Measurements from ENCODE around the gene UFM1.

The UFM1 gene

DNA sequence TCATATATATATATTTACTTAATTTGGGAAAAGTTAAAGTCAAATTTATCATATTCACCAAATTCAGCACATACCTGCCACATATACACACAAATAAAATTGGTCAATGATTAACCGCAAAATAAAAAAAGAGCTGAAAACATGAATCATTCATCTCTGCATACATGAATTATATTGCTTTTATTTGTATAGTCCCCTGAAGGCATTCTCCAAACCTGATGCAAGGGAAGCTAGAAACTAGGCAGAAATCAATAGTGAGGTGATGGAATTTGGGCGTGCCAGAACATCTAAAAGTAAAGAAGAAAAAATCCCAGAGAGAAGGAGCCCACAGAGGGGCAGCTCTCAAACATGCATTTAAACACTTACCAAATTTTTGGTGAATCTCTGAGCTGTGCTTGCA is 60.1 kb downstream of the UFM1 start:
- no peak overlapping the region for H3K4me3 ChIP-seq (ENCODE audit: low read depth, low read length)
- TF ChIP-seq, protein P1, sequence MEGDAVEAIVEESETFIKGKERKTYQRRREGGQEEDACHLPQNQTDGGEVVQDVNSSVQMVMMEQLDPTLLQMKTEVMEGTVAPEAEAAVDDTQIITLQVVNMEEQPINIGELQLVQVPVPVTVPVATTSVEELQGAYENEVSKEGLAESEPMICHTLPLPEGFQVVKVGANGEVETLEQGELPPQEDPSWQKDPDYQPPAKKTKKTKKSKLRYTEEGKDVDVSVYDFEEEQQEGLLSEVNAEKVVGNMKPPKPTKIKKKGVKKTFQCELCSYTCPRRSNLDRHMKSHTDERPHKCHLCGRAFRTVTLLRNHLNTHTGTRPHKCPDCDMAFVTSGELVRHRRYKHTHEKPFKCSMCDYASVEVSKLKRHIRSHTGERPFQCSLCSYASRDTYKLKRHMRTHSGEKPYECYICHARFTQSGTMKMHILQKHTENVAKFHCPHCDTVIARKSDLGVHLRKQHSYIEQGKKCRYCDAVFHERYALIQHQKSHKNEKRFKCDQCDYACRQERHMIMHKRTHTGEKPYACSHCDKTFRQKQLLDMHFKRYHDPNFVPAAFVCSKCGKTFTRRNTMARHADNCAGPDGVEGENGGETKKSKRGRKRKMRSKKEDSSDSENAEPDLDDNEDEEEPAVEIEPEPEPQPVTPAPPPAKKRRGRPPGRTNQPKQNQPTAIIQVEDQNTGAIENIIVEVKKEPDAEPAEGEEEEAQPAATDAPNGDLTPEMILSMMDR (IDR thresholded peaks at IDR 0.05; ENCODE audit: control insufficient read depth, extremely low read depth, insufficient read depth): no peak

DNA sequence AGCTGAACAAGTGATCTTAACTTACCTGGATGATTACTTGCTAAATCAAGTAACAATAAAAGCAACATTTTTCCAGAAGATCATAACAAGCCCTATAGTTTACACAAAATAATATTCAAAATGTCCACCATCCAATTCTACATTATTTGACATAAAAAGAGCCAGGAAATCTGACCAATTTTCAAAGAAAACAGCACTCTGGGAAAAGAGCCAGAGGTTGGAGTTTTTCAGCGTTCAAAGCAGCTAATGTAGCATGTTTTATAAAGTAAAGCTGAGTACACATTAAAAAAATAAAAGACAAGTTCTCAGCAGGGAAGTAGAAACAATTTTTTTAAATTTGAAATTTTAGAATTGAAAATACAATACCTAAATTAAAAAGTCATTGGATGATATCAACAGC is 62.6 kb downstream of the UFM1 start:
- no peak for DNase-seq (ENCODE audit: low read depth)
- H3K4me3 ChIP-seq (ENCODE audit: low read depth, low read length): no peak overlapping the region
- TF ChIP-seq, protein P1 (IDR thresholded peaks at IDR 0.05; ENCODE audit: control insufficient read depth, extremely low read depth, insufficient read depth): no peak

More for the DNA sequence above, 60.1 kb downstream of the UFM1 start:
- no peak for DNase-seq (ENCODE audit: low read depth)

Measured in LNCaP clone FGC (cell line).